H9 (cell line): ENCODE measurements around the gene MRC1. TPM values are rescaled to one million over a fixed set of nuclear protein-coding genes. Genes with fewer than 3 reads are reported as not detected.

ENCODE experiments used
- DNase-seq: peaks from one replicate; pipeline ENCODE4 v3.0.0-alpha.2; 2017
- H2AFZ ChIP-seq: one replicate; pipeline ENCODE4 v1.6.1; 2013; ENCODE audit warnings: mild to moderate bottlenecking, low read length, control low read depth, moderate library complexity
- H2AK5ac ChIP-seq: 2 replicates; pipeline ENCODE4 v1.6.1; 2013; ENCODE audit warnings: low read length, control low read depth, mixed read lengths; ENCODE audit not compliant: insufficient read length
- H2BK120ac ChIP-seq: one replicate; pipeline ENCODE4 v1.6.1; 2013; ENCODE audit warnings: low read depth, mild to moderate bottlenecking, low read length, control low read depth, inconsistent platforms; ENCODE audit not compliant: poor library complexity, severe bottlenecking
- H2BK12ac ChIP-seq: 2 replicates; pipeline ENCODE4 v1.6.1; 2013; ENCODE audit warnings: low read length, control low read depth, mixed read lengths, low read depth; ENCODE audit not compliant: insufficient read length
- H2BK15ac ChIP-seq: 2 replicates; pipeline ENCODE4 v1.6.1; 2013; ENCODE audit warnings: low read depth, low read length, control low read depth
- H2BK20ac ChIP-seq: one replicate; pipeline ENCODE4 v1.6.1; 2013; ENCODE audit warnings: low read depth, mild to moderate bottlenecking, low read length, control low read depth, inconsistent platforms; ENCODE audit not compliant: poor library complexity, severe bottlenecking
- H2BK5ac ChIP-seq: 2 replicates; pipeline ENCODE4 v1.6.1; 2013; ENCODE audit warnings: low read length, control low read depth, mixed read lengths; ENCODE audit not compliant: insufficient read length
- H3K14ac ChIP-seq: 2 replicates; pipeline ENCODE4 v1.6.1; 2013; ENCODE audit warnings: low read length, control low read depth; ENCODE audit not compliant: insufficient read depth
- H3K18ac ChIP-seq: 2 replicates; pipeline ENCODE4 v1.6.1; 2013; ENCODE audit warnings: low read depth, mild to moderate bottlenecking, mixed read lengths, low read length, control low read depth; ENCODE audit not compliant: insufficient read length
- H3K23ac ChIP-seq: 2 replicates; pipeline ENCODE4 v1.6.1; 2013; ENCODE audit warnings: low read length, control low read depth, mixed read lengths, low read depth; ENCODE audit not compliant: insufficient read length
- H3K23me2 ChIP-seq: 2 replicates; pipeline ENCODE4 v1.6.1; 2013; ENCODE audit warnings: low read depth, mild to moderate bottlenecking, mixed read lengths, low read length, control low read depth; ENCODE audit not compliant: insufficient read length, poor library complexity, severe bottlenecking
- H3K27ac ChIP-seq: 2 replicates; pipeline ENCODE4 v1.5.1; 2013; ENCODE audit warnings: low read length, control low read depth, mixed read lengths, low read depth; ENCODE audit not compliant: insufficient read length
- H3K27me3 ChIP-seq: 2 replicates; pipeline ENCODE4 v1.6.1; 2013; ENCODE audit warnings: low read length, control low read depth, inconsistent platforms; ENCODE audit not compliant: insufficient read depth
- H3K4ac ChIP-seq: 2 replicates; pipeline ENCODE4 v1.6.1; 2013; ENCODE audit warnings: low read depth, mild to moderate bottlenecking, control low read depth, inconsistent platforms, low read length, moderate library complexity
- H3K4me1 ChIP-seq: 2 replicates; pipeline ENCODE4 v1.6.1; 2013; ENCODE audit warnings: low read length, control low read depth, inconsistent platforms; ENCODE audit not compliant: insufficient read depth
- H3K4me2 ChIP-seq: 2 replicates; pipeline ENCODE4 v1.6.1; 2013; ENCODE audit warnings: low read length, control low read depth, mixed read lengths; ENCODE audit not compliant: insufficient read length, insufficient read depth
- H3K56ac ChIP-seq: 2 replicates; pipeline ENCODE4 v1.6.1; 2013; ENCODE audit warnings: low read depth, mild to moderate bottlenecking, mixed read lengths, low read length, control low read depth; ENCODE audit not compliant: insufficient read length
- H3K79me1 ChIP-seq: 2 replicates; pipeline ENCODE4 v1.6.1; 2013; ENCODE audit warnings: low read depth, mild to moderate bottlenecking, moderate library complexity, low read length, control low read depth, inconsistent platforms; ENCODE audit not compliant: insufficient read depth, poor library complexity, severe bottlenecking
- H3K79me2 ChIP-seq: 2 replicates; pipeline ENCODE4 v1.6.1; 2013; ENCODE audit warnings: low read length, control low read depth, inconsistent platforms; ENCODE audit not compliant: insufficient read depth
- H3K9ac ChIP-seq: 2 replicates; pipeline ENCODE4 v1.6.1; 2013; ENCODE audit warnings: low read length, control low read depth, mixed read lengths; ENCODE audit not compliant: insufficient read length; ENCODE audit errors: extremely low read depth
- H3K9me3 ChIP-seq: one replicate; pipeline ENCODE4 v1.6.1; 2013; ENCODE audit warnings: low read depth, low read length, inconsistent platforms; ENCODE audit not compliant: control insufficient read depth
- H3T11ph ChIP-seq: one replicate; pipeline ENCODE4 v1.6.1; 2013; ENCODE audit warnings: mild to moderate bottlenecking, low read length, control low read depth, inconsistent platforms
- H4K20me1 ChIP-seq: one replicate; pipeline ENCODE4 v1.6.1; 2013; ENCODE audit not compliant: control insufficient read depth, insufficient read length, insufficient read depth
- H4K5ac ChIP-seq: 2 replicates; pipeline ENCODE4 v1.6.1; 2013; ENCODE audit warnings: low read depth, mild to moderate bottlenecking, mixed read lengths, low read length, control low read depth; ENCODE audit not compliant: insufficient read length
- H4K8ac ChIP-seq: replicated peaks from 2 replicates; pipeline ENCODE4 v1.6.1; 2013; ENCODE audit warnings: low read length, control low read depth, mixed read lengths, low read depth; ENCODE audit not compliant: insufficient read length
- H4K91ac ChIP-seq: 2 replicates; pipeline ENCODE4 v1.6.1; 2013; ENCODE audit warnings: low read depth, mild to moderate bottlenecking, moderate library complexity, mixed read lengths, low read length, control low read depth; ENCODE audit not compliant: insufficient read length
- H3K27ac Mint-ChIP-seq, 3 experiments: 2 replicates in 2 of 3; 3 replicates in 1 of 3; pipeline ENCODE4 v1.8.0; 2020 to 2021; ENCODE audit warnings: mixed read lengths in 3 of 3, mild to moderate bottlenecking in 1 of 3, moderate library complexity in 1 of 3
- H3K27me3 Mint-ChIP-seq: 2 replicates; pipeline ENCODE4 v1.8.0; 2021; ENCODE audit warnings: low read depth, mild to moderate bottlenecking, moderate library complexity, mixed read lengths
- H3K36me3 Mint-ChIP-seq, 3 experiments: 2 replicates in 2 of 3; 3 replicates in 1 of 3; pipeline ENCODE4 v1.8.0; 2020 to 2021; ENCODE audit warnings: low read depth in 3 of 3, mixed read lengths in 3 of 3; ENCODE audit not compliant: insufficient read depth in 1 of 3
- H3K4me1 Mint-ChIP-seq, 2 experiments: 2 replicates each; pipeline ENCODE4 v1.8.0; 2020; ENCODE audit warnings: mixed read lengths in 2 of 2
- H3K4me3 Mint-ChIP-seq, 2 experiments: 2 replicates in 1 of 2; 3 replicates in 1 of 2; pipeline ENCODE4 v1.8.0; 2020 to 2021; ENCODE audit warnings: mild to moderate bottlenecking in 2 of 2, mixed read lengths in 2 of 2, moderate library complexity in 1 of 2
- H3K9me3 Mint-ChIP-seq, 2 experiments: 2 replicates in 1 of 2; 3 replicates in 1 of 2; pipeline ENCODE4 v1.8.0; 2020; ENCODE audit warnings: mild to moderate bottlenecking in 2 of 2, mixed read lengths in 2 of 2, moderate library complexity in 1 of 2
- CTCF ChIP-seq: fragments of 200-600 bp; sonication (generic); conservative IDR thresholded peaks from 3 replicates; pipeline ENCODE4 v1.8.0; 2021; ENCODE audit warnings: antibody characterized with exemption, mild to moderate bottlenecking
- WGBS: extraction: QIAGEN DNeasy Blood & Tissue Kit; methylation state at CpG from one replicate; pipeline ENCODE4 v1.1.7; 2013; ENCODE audit warnings: missing lambda C conversion rate, low lambda C conversion rate, mixed read lengths; ENCODE audit not compliant: insufficient read length; ENCODE audit errors: extremely low coverage; 5-methylcytosine and 5-hydroxymethylcytosine counted together
- total RNA-seq: library from RNA; stranded (reverse); gene quantifications from 2 replicates; pipeline ENCODE4 v1.2.1, GENCODE V29; 2021

Gene MRC1
- total RNA-seq, 1 experiment from 2014 or later: not detected

GRCh38 chr10:17801507-17801906, 7.6 kb upstream of the MRC1 start:
- no peak overlapping the region for H3K4me3 Mint-ChIP-seq
- H4K8ac ChIP-seq: no peak overlapping the region
- no peak overlapping the region for H4K5ac ChIP-seq
- H3K27me3 ChIP-seq: no peaks in the 10 kb centered on the region
- no peak overlapping the region for H3K9ac ChIP-seq
- no peaks in the 10 kb centered on the region for H3K79me1 ChIP-seq
- no peak overlapping the region for H3K4ac ChIP-seq
- H3K36me3 Mint-ChIP-seq: peaks cover 0 to 5% (median 4%) of the 10 kb centered on the region in 3 experiments; a peak in 1 of 7 replicates
- H3K14ac ChIP-seq: no peak overlapping the region
- TF ChIP-seq CTCF: peak; percentile 60
- no peak overlapping the region for H3K23ac ChIP-seq
- H4K91ac ChIP-seq: no peak overlapping the region
- H3K23me2 ChIP-seq: no peaks in the 10 kb centered on the region
- H3K27me3 Mint-ChIP-seq: no peaks in the 10 kb centered on the region
- H2AK5ac ChIP-seq: no peak overlapping the region
- no CpG with 5 or more reads among the region's 3 CpGs for whole genome bisulfite sequencing
- H3K4me1 Mint-ChIP-seq: peaks cover 7 to 8% of the 10 kb centered on the region in 2 experiments; a peak in 3 of 4 replicates
- H2BK20ac ChIP-seq: no peak overlapping the region
- no peaks in the 10 kb centered on the region for H3K4me1 ChIP-seq
- H3K79me2 ChIP-seq: no peaks in the 10 kb centered on the region
- no peaks in the 10 kb centered on the region for H3K9me3 ChIP-seq
- no peak overlapping the region for H2AFZ ChIP-seq
- H2BK12ac ChIP-seq: no peak overlapping the region
- H3K27ac Mint-ChIP-seq: no peak overlapping the region
- H3K56ac ChIP-seq: no peak overlapping the region
- H2BK120ac ChIP-seq: no peak overlapping the region
- peaks cover 4% of the 10 kb centered on the region in 2 experiments; a peak in 3 of 5 replicates for H3K9me3 Mint-ChIP-seq
- H2BK5ac ChIP-seq: no peak overlapping the region
- no peak overlapping the region for H3K18ac ChIP-seq
- H3K4me2 ChIP-seq: no peak overlapping the region
- no peak for DNase-seq
- H2BK15ac ChIP-seq: no peak overlapping the region
- H3T11ph ChIP-seq: no peak overlapping the region
- no peaks in the 10 kb centered on the region for H4K20me1 ChIP-seq
- H3K27ac ChIP-seq: no peak overlapping the region
